ENCODE data around the gene FRRS1L. TPM values are rescaled to one million over a fixed set of nuclear protein-coding genes. Genes with fewer than 3 reads are reported as not detected.

FRRS1L gene
- total and polyA plus RNA-seq, 2 of the 13 experiments (the other 11 are each of a cell fraction or from before 2014, with no cell fraction given): 0.02 to 0.03 TPM

- CTCF ChIA-PET (ENCODE audit: low intra/inter-chr PET ratio, low total read pairs): no interaction called here
- intact Hi-C loops (cut with micrococcal nuclease; ENCODE audit: unreplicated experiment): loop anchor here (10.0 kb wide), 2 partner anchors 80 to 210 kb away; partner anchors contain the start of gene EPB41L4B
- peak overlapping the region; percentile 10 for H3K4me2 ChIP-seq (ENCODE audit: low read depth, low read length)
These were observed 52.4 kb downstream of the FRRS1L start for GRCh38 chr9:109114670-109115069.

More at GRCh38 chr9:109114670-109115069, 52.4 kb downstream of the FRRS1L start:
- no peak for TF ChIP-seq SALL2 (CRISPR knock-in tag; IDR thresholded peaks at IDR 0.05)
- TF ChIP-seq MLX (CRISPR knock-in tag; IDR thresholded peaks at IDR 0.05): no peak
- TF ChIP-seq ZNF564 (CRISPR knock-in tag; IDR thresholded peaks at IDR 0.05): no peak
- no peak for TF ChIP-seq ARID3A (IDR thresholded peaks at IDR 0.05; ENCODE audit: low read depth, low read length)
- TF ChIP-seq ZSCAN5A (CRISPR knock-in tag; IDR thresholded peaks at IDR 0.05; ENCODE audit: borderline replicate concordance): no peak
- no peak for TF ChIP-seq CTCF (CRISPR knock-in tag; IDR thresholded peaks at IDR 0.05)
- TF ChIP-seq ZBTB1 (CRISPR knock-in tag; IDR thresholded peaks at IDR 0.05; ENCODE audit: borderline replicate concordance): no peak
- no peak for TF ChIP-seq TBX3 (IDR thresholded peaks at IDR 0.05; ENCODE audit: borderline replicate concordance)
- no TSS peak for BruUV-seq (replicated peaks)
- no peak overlapping the region for H2AFZ ChIP-seq (ENCODE audit: low read length)
- H3K36me3 ChIP-seq (replicated peaks in 1 of 2; ENCODE audit: control insufficient read depth in 1 of 2, insufficient read depth in 2 of 2, low read length in 2 of 2): no peaks in the 10 kb centered on the region; a peak in 1 of 5 replicates
- H3K9me3 ChIP-seq (ENCODE audit: low read length): no peaks in the 10 kb centered on the region
- ATAC-seq (no peak), DNase-seq (ENCODE audit: low spot score) (no peak), FAIRE-seq (no peak)
- no peak overlapping the region for H3K27ac ChIP-seq (ENCODE audit: extremely low read length, insufficient read depth, low read length)
- no peak overlapping the region for H3K4me3 ChIP-seq (replicated peaks in 1 of 3; ENCODE audit: insufficient read depth in 1 of 3, low read depth in 2 of 3, low read length in 3 of 3)
- in situ Hi-C loops (cut with HindIII; ENCODE audit: extremely low pct_ligation_motif_present, low pct_unique_long_range_greater_than_20kb): no loop called here
- H3K9ac ChIP-seq (ENCODE audit: insufficient read depth, low read depth, low read length): no peak overlapping the region
- no peaks in the 10 kb centered on the region for H3K27me3 ChIP-seq (ENCODE audit: control insufficient read depth in 1 of 2, insufficient read depth in 2 of 2, low read length in 2 of 2)
- peaks cover 17% of the 10 kb centered on the region for H4K20me1 ChIP-seq (ENCODE audit: insufficient read depth, low read length)
- POLR2A ChIA-PET: no interaction called here
- peaks cover 86% of the 10 kb centered on the region for H3K4me1 ChIP-seq (ENCODE audit: insufficient read depth, low read length)
- H3K79me2 ChIP-seq (ENCODE audit: insufficient read depth, low read length): peaks cover 95% of the 10 kb centered on the region
- WGBS (ENCODE audit: low lambda C conversion rate): 95% methylated on average over 3 of the region's 3 CpGs

Measured in HepG2 (cell line).